NCI-H187 (cell line): ENCODE data around the gene CCDC144A.
"Not testable (repeated sequence)": the region's sequence is repeated elsewhere in the genome, so short reads cannot be mapped to it uniquely, and the experiment has no call there.

Source experiments
- DNase-seq, 2 experiments: peaks; one replicate each; lab custom pipeline; 2025; lab: John Stamatoyannopoulos, UW

CCDC144A gene, protein sequence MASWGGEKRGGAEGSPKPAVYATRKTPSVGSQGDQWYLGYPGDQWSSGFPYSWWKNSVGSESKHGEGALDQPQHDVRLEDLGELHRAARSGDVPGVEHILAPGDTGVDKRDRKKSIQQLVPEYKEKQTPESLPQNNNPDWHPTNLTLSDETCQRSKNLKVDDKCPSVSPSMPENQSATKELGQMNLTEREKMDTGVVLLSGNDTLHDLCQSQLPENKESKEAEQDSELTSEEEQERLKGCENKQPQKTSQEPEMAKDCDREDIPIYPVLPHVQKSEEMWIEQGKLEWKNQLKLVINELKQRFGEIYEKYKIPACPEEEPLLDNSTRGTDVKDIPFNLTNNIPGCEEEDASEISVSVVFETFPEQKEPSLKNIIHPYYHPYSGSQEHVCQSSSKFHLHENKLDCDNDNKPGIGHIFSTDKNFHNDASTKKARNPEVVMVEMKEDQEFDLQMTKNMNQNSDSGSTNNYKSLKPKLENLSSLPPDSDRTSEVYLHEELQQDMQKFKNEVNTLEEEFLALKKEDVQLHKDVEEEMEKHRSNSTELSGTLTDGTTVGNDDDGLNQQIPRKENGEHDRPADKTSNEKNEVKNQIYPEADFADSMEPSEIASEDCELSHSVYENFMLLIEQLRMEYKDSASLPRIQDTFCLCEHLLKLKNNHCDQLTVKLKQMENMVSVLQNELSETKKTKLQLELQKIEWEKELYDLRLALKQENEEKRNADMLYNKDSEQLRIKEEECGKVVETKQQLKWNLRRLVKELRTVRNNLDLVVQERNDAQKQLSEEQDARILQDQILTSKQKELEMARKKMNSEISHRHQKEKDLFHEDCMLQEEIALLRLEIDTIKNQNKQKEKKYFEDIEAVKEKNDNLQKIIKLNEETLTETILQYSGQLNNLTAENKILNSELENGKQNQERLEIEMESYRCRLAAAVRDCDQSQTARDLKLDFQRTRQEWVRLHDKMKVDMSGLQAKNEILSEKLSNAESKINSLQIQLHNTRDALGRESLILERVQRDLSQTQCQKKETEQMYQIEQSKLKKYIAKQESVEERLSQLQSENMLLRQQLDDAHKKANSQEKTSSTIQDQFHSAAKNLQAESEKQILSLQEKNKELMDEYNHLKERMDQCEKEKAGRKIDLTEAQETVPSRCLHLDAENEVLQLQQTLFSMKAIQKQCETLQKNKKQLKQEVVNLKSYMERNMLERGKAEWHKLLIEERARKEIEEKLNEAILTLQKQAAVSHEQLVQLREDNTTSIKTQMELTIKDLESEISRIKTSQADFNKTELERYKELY (N-terminal part only)

DNA sequence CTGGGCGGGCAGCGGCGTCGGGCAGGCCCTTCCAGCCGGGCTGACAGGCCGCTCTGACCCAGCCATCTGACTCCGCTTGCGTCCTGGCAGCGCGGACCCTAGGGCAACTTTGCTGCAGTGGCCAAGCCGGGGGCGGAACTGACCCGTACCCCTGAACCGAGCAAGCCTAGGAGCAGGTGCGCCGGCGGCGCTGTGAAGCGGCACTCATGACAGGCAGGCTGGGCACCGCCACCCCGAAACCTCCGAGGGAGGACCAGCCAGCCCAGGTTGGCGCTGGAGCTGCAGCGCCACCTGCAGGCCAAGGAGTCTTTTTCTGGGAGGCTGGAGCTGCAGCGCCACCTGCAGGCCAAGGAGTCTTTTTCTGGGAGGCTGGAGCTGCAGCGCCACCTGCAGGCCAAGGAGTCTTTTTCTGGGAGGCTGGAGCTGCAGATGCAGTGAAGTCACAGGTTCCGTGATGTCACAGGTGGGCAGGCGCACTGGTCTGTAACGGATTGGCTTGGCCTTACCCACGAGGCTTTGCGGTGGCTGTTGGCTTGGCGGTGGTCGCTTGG, at the start of gene CCDC144A:
Gene CCDC144A, plus strand, starts transcription at position 511 of the 551 bp plus-strand sequence. CDS start 160 bp downstream, outside the sequence.
- not testable (repeated sequence) for DNase-seq

DNA sequence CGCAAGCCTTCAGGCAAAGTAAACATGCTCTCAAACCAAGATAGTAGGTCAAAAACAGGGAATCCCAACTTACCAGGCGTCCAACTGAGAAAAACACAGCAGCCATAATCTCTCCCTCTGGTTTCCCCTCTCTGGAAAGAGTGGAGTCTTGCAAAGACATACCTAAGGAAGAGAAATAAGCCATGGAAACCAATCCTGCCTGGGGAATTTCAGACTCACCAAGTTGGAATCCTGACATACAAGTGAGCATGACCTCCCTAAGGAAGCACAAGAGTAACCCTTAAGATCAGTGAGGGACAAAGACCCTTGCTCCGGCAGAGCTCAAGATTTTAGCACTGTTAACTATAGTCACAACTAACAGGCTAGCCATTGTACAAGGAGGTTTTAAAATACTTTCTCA, 40.5 kb upstream of the CCDC144A start:
- no peak for DNase-seq

DNA sequence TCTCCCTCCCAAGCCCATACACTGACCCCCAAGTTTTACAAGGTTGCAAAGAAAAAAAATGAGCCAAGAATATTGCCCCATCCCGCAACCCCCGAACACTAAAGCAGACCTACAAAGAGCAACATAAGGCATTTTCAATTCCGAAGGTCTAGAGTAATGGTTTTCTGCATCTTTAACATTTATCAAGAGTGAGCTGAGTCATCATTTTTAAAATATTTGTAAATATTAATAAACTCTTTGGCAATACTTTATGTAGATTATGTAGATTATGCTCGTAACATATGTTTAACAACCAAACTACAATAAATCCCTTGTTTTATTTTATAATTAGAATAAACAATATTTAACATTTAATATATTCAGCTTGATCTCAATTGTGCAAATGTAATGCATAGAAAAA, 37.8 kb upstream of the CCDC144A start:
- DNase-seq: no peak

DNA sequence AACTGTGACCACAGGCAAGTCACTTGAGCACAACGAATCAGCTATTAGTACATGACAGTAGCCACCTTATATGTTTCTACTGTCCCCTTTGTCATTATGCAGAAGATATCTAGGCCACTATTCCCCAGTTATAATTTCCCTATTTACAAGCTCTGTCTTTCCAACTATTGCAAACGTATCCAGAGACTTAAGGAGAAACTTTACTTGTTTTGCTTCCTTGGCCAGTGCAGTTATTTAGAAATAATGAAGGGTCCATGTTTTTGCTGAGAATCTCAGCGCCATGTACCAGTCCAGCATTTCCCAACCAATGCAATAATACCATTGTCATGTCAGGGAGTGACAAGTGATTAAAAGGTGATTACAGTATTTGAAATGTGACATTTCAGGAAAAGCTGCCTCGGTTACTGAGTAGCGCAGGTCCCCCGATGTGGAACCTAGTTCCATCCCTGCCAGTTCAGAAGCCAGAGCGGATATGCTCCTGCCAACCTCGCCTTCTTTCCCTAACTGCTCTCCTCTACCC, 37.1 kb upstream of the CCDC144A start:
- DNase-seq: no peak

DNA sequence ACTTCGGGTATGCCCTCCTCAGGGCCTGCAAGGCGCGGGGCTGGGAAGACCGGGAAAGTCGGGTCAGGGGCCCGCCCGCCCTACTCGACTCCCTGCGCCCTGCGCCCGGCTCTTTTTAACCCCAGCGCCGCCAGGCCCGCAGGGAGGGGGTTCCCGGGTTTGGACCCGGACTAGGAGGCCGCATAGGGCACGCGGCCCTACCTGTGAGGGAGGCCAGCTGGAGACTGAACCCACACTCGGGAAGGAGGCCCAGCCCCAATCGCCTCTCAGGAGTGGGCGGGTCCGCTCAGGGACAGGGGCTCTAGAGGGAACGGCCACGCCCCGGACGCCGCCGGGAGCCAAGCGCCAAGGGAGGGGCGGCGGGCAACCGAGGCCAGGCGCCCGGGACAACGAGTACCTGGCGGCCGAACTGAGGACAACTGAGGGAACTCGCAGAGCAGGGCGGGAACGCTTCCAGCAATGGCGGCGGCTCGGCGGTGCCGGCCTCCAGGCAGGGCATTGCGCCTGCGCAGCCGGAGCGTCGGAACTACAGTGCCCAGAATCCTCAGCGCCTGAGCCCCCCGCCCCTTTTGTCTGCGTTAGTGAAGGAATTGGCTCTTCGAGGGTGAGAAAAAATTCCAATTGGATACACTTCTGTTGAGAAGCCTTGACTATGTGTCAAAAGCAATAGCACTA, 36.5 kb upstream of the CCDC144A start, which contains the start of gene ZNF624:
Gene ZNF624, minus strand, starts transcription at position 484 of the 675 bp plus-strand sequence.
- DNase-seq: peak; percentile 76 to 78

DNA sequence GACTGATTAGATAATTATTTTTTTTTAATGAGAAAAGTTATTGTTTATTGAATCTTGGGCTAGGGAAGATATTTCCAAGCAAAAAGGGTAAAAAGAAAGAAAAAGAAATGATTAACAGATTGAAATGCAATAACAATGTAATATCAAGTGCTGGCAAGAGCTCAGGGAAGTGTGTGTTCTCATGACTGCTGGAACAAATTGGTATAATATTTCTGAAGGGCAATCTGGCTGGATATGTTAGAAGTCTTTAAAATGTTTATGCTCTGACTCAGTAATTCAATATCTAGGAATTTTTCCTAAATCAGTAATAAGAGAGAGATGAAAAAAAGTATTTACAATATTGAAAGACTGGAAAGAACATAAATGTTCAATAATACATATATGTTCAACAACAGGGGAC, 28.8 kb upstream of the CCDC144A start:
- DNase-seq: no peak

DNA sequence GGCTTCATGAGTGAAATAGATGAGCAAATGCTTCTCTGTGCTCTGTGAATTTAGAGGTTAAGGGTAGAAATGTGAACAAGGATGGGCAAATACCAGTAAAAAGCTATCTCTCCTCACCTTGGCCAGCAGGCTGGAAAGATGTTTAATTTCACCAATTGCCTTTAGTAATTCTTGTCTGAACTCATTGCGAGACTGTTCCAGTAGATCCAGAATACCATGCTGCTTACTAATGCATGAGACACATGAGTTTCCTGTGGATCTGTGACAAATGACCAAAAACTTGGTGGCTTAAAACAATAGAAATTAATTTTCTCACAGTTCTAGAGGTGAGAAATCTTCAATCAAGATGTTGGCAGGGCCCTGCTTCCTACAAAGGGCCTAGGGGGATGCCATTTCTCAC, 27.1 kb upstream of the CCDC144A start:
- no peak for DNase-seq

DNA sequence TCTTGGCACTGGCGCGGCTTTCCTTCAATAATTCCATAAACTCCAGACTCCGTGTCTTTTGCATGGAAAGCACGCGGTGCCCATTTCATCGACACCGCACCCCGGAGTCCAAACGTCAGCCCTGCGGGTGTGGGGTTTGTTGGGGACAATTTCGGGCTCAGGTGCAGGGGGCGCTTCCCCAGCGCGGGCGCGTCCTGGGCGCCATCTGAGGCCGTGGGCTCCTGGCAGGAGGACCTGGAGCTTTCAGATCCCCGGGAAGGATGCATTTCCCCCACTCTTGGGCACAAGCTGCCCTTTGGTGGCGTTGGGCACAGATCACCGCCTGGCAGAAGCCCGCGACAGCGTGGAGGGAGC, 23.5 kb upstream of the CCDC144A start:
- not testable (repeated sequence) for DNase-seq

DNA sequence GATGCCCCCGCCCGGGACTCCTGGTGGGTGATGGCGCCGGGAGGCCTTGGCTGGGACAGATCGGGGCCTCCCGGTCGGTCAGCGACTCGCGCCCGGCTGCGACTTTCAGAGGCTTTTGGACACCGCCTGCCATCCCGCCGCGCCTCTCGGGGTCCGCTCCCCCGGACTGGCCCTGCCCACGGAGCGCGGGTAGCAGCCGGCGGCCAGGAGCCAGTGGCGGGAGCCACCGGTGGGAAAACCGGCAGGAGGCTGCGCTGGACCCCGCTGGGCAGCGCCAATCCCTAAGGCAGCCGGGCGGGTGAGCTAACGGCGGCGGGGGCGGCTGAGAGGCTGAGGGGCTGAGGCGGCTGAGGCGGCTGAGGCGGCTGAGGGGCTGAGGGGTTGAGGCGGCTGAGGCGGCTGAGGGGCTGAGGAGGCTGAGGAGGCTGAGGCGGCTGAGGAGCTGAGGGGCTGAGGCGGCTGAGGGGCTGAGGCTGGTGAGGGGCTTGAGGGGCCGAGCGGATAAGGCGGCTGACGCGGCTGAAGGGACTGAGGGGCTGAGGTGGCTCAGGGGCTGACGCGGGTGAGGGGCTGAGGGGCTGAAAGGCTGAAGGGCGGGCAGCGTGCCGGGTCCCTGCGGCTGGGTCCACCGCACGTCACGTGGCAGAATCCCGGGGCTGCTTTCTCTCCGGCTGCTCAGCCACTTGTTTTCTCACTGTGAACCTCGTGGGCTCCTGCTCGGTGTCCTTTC, 23.0 kb upstream of the CCDC144A start:
- not testable (repeated sequence) for DNase-seq

DNA sequence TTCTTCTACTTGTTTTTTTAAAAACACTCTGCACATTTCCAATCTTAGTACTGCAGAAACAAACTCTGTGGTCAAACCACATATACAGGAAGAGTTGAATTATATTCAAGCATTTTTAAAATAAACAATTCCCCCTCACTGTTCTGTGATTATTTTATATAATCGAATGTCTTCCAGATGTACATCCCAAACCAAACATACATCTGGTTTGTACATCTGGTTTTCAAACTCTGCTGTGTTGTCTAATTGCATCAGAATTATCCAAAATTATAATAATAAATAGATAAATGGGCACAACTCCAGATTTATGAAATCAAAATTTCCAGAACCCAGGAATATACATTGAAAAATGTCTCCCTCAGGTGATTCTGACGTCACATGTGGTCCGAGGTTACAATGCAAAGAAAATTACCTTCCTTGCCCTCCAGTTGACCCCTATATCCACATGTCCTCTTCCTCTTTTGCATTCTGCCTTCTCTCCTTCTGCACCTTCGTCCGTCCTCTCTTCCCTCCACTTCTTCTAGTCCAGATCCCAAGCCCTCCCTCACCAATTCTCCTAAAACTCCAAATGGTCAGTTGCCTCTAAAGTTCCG, 13.3 kb upstream of the CCDC144A start:
- DNase-seq: no peak

DNA sequence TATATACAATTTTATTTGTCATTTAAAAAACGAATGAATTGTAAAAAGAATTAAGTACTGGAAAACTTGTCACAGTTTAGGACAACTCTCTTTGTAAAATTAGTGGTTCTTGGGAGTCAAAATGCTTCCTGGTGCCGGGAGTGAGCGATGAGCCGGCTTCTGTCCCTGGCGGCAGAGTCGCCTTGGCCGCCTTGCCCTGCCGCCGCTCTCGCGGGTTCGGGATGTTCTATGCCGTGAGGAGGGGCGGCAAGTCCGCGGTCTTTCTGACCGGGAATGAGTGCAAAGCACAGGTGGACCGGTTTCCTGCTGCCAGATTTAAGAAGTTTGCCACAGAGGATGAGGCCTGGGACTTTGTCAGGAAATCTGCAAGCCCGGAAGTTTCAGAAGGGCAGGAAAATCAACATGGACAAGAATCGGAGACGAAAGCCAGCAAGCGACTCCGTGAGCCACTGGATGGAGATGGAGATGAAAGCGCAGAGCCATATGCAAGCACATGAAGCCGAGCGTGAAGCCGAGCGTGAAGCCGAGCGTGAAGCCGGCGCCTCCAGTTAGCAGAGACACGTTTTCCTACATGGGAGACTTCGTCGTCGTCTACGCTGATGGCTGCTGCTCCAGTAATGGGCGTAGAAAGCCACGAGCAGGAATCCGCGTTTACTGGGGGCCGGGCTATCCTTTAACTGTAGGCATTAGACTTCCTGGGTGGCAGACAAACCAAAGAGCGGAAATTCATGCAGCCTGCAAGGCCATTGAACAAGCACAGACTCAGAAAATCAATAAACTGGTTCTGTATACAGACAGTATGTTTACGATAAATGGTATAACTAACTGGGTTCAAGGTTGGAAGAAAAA, 6.5 kb upstream of the CCDC144A start:
- peak in 1 of 2 experiments; percentile 3 for DNase-seq

DNA sequence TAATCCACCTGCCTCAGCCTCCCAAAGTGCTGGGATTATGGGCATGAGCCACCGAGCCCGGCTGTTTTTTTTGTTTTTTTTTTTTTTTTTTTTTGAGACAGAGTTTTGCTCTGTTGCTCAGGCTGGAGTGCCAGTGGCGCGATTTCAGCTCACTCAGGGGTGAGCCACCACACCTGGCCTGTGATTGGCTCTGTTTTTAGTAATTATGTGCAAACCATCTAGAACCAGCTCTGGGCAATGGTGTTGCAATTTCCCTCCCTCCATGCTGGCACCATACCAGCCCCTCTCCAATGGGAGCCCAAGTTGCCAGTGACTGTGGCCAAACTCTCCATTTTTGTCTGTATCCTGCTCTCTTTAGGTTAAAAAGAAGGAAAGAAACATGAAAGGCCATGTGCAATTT, 4.0 kb upstream of the CCDC144A start:
- DNase-seq: not testable (repeated sequence)

DNA sequence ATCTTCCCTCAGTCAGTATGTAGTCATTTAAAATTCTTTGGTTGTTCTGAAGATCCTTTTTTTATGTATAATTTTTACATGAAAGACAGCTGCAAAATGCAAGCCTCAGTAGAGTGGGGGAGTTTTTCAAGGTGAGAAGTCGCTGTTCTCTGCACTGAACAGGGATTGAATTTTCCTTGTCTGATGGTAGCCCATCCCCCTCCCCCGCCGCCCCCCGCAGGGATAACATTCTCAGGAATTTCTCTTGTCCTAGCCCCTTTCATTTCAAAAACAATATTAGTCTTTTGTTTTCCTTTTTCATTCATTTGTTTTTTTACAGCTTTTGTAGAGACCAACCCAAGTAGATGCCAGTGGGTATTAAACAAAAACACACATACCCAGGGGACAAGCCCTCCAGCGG, 2.9 kb upstream of the CCDC144A start:
- not testable (repeated sequence) for DNase-seq

DNA sequence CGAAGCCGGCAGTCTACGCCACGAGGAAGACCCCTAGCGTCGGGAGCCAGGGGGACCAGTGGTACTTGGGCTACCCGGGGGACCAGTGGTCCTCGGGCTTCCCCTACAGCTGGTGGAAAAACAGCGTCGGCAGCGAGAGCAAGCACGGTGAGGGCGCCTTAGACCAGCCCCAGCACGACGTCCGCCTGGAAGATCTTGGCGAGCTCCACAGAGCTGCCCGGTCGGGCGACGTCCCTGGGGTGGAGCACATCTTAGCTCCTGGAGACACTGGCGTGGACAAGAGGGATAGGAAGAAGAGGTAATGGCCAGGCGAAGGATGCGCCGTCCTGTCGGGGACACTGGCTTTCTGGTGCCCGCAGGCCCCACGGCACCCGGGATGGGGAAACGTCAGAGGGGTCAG, 406 bp downstream of the CCDC144A start:
- DNase-seq: not testable (repeated sequence)

DNA sequence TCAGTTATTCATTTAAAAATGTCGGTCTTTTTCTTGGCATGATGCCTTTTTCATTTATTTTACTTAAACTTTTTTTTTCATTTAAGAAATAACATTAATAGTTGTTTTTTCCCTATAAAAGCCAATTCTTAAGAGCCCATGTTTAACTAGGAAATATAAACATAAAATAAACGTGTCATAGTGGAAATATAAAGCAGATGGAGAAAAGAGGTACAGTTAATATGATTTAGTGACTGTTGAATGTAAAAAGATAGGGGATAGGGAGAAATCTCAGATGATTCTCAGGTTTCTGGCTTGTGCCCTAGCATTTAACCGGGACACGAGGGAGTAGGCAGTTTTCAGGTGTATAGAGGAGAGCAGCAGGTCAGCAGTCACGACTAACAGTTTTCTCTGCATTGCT, 7.6 kb downstream of the CCDC144A start:
- not testable (repeated sequence) for DNase-seq

DNA sequence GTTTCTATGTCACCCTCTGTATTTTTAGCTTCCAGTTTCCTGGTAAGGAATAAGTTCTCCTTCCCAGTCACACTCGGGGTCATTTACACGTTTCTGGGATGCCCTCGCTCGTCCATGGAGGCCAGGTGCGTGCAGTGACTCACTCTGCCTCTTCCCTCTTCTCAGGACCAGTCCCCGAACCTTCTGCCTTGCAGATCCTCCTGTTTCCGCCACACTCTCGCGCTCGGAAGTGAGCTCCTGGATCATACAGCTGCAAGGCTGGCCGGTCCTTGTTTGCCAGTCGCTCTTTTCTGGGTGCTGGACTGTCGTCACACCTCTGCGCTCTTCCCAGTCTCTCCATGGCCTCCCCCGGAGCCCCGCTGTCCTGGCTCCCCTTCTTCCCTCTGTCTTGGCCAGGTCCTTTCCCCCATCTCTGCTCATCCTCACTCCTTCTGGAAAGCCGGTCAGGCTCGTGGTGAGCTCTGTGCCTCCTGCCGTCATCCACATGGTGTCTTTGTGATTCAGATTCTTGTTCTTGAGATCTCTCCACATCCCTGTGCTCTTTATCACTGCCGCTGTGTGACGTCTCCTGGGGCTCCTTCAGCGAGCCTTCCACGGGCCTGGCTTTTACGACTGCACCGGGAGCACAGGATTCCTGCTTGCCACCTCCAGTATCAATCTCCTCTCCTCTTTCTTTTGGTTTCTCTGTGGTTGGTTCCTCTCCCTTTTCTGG, 55.6 kb downstream of the CCDC144A start:
- peak in 1 of 2 experiments; percentile 2 for DNase-seq

DNA sequence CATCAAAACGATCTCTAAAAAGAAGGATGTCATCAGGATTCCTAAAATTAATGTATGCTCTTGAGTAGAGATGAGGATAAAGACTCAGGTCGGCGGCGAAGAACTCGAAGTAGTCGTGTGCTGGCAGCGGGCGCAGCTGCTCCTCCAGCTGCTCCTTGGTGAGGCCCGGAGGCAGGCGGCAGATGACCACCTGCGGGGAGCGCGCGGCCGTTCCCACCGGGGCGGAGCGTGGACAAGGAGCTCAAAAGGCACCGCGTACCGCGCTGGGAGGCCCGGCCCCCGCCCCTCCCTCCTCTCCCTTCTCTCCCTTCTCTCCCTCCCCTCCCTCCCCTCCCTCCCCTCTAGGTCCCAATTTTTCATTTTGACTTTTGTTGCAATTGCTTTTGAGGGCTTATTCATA, 56.5 kb downstream of the CCDC144A start:
- not testable (repeated sequence) for DNase-seq

DNA sequence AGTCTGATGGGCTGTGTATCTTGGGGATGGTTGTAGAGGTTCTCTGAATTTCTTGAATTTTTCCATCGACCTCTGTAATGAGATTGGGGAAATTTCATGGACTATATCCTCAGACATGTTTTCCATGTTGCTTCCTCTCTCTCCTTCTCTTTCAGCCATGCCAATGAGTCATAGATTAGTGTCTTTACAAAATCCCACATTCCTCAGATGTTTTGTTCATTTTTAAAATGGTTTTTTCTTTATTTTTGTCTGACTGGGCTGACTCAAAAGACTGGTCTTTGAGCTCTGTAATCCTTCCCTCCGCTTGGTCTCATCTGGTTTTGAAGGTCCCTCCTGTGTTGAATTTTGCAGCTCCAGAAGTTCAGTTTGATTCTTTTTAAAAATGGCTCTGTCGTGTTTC, 60.5 kb downstream of the CCDC144A start:
- DNase-seq: not testable (repeated sequence)
